NB4 (cell line): ENCODE results near the gene DEFB110.

Experiments
- DNase-seq: peaks from one replicate; pipeline ENCODE4 v3.0.0; 2010; ENCODE audit warnings: low read depth
- H3K4me3 ChIP-seq: one replicate; pipeline ENCODE4 v1.5.1; 2011; ENCODE audit warnings: mild to moderate bottlenecking, low read depth, low read length, moderate library complexity
- CTCF ChIP-seq: IDR thresholded peaks from one replicate; pipeline ENCODE4 v1.5.1; 2012; ENCODE audit warnings: low read depth, low read length
- MAX ChIP-seq: IDR thresholded peaks from 2 replicates; pipeline ENCODE4 v1.6.1; 2011; ENCODE audit warnings: low read depth, low read length
- MYC ChIP-seq: IDR thresholded peaks from 2 replicates; pipeline ENCODE4 v1.6.1; 2011; ENCODE audit warnings: low read depth, low read length
- POLR2A ChIP-seq: IDR thresholded peaks from 2 replicates; pipeline ENCODE4 v1.6.1; 2011; ENCODE audit warnings: mild to moderate bottlenecking; ENCODE audit not compliant: insufficient read length; ENCODE audit errors: extremely low read depth

Gene DEFB110

GRCh38 chr6:50030777-50031562, 9.2 kb upstream of the DEFB110 start:
- TF ChIP-seq MYC (no peak), MAX (no peak), POLR2A (no peak), CTCF (peak; percentile 30)
- DNase-seq, result peak; percentile 32
- H3K4me3 ChIP-seq, result no peak overlapping the region

- H3K4me3 ChIP-seq, result no peak overlapping the region
- TF ChIP-seq POLR2A, result no peak
- TF ChIP-seq MAX, result no peak
- TF ChIP-seq MYC, result no peak
- TF ChIP-seq CTCF, result no peak
- no peak for DNase-seq
These were observed 8.6 kb upstream of the DEFB110 start for GRCh38 chr6:50030350-50030749.

GRCh38 chr6:50025258-50025657, 3.5 kb upstream of the DEFB110 start:
- H3K4me3 ChIP-seq, result no peak overlapping the region
- no peak for TF ChIP-seq CTCF
- TF ChIP-seq MYC, result no peak
- TF ChIP-seq POLR2A, result no peak
- no peak for TF ChIP-seq MAX
- DNase-seq, result no peak

GRCh38 chr6:50007819-50008218, 14.0 kb downstream of the DEFB110 start:
- no peak for TF ChIP-seq MAX
- no peak for TF ChIP-seq POLR2A
- no peak for TF ChIP-seq CTCF
- TF ChIP-seq MYC, result no peak

GRCh38 chr6:50003139-50003538, 18.7 kb downstream of the DEFB110 start:
- no peak for DNase-seq
- TF ChIP-seq CTCF (no peak), POLR2A (no peak), MAX (no peak), MYC (no peak)
- no peak overlapping the region for H3K4me3 ChIP-seq

More at GRCh38 chr6:50007819-50008218, 14.0 kb downstream of the DEFB110 start:
- DNase-seq, result peak; percentile 8
- H3K4me3 ChIP-seq, result no peak overlapping the region

GRCh38 chr6:49995278-49995677, 26.5 kb downstream of the DEFB110 start:
- H3K4me3 ChIP-seq, result no peak overlapping the region
- TF ChIP-seq CTCF (no peak), MAX (no peak), POLR2A (no peak), MYC (no peak)
- DNase-seq, result no peak
